Lung (tissue), 12 donors: ENCODE data around the gene SMCO4. TPM values are rescaled to one million over a fixed set of nuclear protein-coding genes. Genes with fewer than 3 reads are reported as not detected.
A peak's percentile ranks its signal among the peaks of the same experiment; 100 is the strongest.

Experiments used
- ATAC-seq: fragments of 200-7000 bp; cut with Tn5 transposase; one replicate; pipeline ENCODE4 v1.9.1; 2020; ENCODE audit warnings: moderate number of reproducible peaks; ENCODE audit not compliant: insufficient read depth, low FRiP score
- DNase-seq, 3 donors: peaks; one replicate each; pipeline ENCODE4 v3.0.0-alpha.2; 2013 to 2017
- H3K27ac ChIP-seq, 2 donors: one replicate each; pipeline ENCODE4 v1.5.1; 2013; ENCODE audit warnings: mild to moderate bottlenecking in 2 of 2, moderate library complexity in 2 of 2, control low read depth in 1 of 2, inconsistent platforms in 1 of 2, low read depth in 1 of 2, low read length in 1 of 2
- H3K27me3 ChIP-seq, 3 donors: one replicate each; pipeline ENCODE4 v1.5.1; 2013; ENCODE audit warnings: low read length in 2 of 3; ENCODE audit not compliant: control insufficient read depth in 3 of 3, insufficient read depth in 3 of 3
- H3K36me3 ChIP-seq, 4 donors: one replicate each; pipeline ENCODE4 v1.5.1; 2013; ENCODE audit warnings: low read length in 4 of 4, mild to moderate bottlenecking in 1 of 4, moderate library complexity in 1 of 4; ENCODE audit not compliant: control insufficient read depth in 4 of 4, insufficient read depth in 4 of 4
- H3K4me1 ChIP-seq, 5 donors: one replicate each; pipeline ENCODE4 v1.5.1; 2013; ENCODE audit warnings: low read length in 5 of 5, mild to moderate bottlenecking in 2 of 5, moderate library complexity in 1 of 5; ENCODE audit not compliant: control insufficient read depth in 5 of 5, insufficient read depth in 5 of 5
- H3K4me3 ChIP-seq: one replicate; pipeline ENCODE4 v1.5.1; 2013; ENCODE audit warnings: mild to moderate bottlenecking, control low read depth, moderate library complexity
- H3K9ac ChIP-seq, 2 donors: one replicate each; pipeline ENCODE4 v1.5.1; 2013; ENCODE audit warnings: low read length in 2 of 2, control low read depth in 1 of 2; ENCODE audit not compliant: insufficient read depth in 1 of 2
- H3K9me3 ChIP-seq, 4 donors: one replicate each; pipeline ENCODE4 v1.5.1; 2013; ENCODE audit warnings: low read length in 3 of 4, mild to moderate bottlenecking in 1 of 4, moderate library complexity in 1 of 4; ENCODE audit not compliant: control insufficient read depth in 4 of 4, insufficient read depth in 3 of 4
- WGBS, 2 donors: extraction: QIAGEN DNeasy Blood & Tissue Kit; methylation state at CpG; one replicate each; pipeline ENCODE4 v1.1.7; 2013; 5-methylcytosine and 5-hydroxymethylcytosine counted together
- polyA plus RNA-seq, 2 donors: library from polyadenylated mRNA; stranded (reverse); fragments of 200-250 nt; gene quantifications; one replicate each; pipeline ENCODE4 v1.2.1, GENCODE V29; 2013
- total RNA-seq, 2 donors: library from RNA; depleted of rRNA in 1 of 2; stranded (reverse); fragments of >200 nt in 1 of 2; gene quantifications; one replicate each; pipeline ENCODE4 v1.2.1, GENCODE V29; 2014 to 2021
- TF ChIP-seq, protein P1 (sequence below): IDR thresholded peaks from 2 replicates; pipeline ENCODE4 v1.5.1; 2012; ENCODE audit warnings: mild to moderate bottlenecking; ENCODE audit errors: control extremely low read depth, extremely low read depth
- donor health status: control.
- donor health status: control.
- donor health status: Bipolar disorder and iron deficiency.
- donor health status: healthy.
- donor health status: DM: yes; HTN: yes; CAD: no.

The SMCO4 gene
- total and polyA plus RNA-seq, 4 donors: 27.0 to 132 (median 43.6) TPM

- peak in 2 of 3 donors; percentile 47 to 50 for DNase-seq
- peak overlapping the region in 1 of 2 donors; percentile 16 for H3K9ac ChIP-seq
- TF ChIP-seq, protein P1, sequence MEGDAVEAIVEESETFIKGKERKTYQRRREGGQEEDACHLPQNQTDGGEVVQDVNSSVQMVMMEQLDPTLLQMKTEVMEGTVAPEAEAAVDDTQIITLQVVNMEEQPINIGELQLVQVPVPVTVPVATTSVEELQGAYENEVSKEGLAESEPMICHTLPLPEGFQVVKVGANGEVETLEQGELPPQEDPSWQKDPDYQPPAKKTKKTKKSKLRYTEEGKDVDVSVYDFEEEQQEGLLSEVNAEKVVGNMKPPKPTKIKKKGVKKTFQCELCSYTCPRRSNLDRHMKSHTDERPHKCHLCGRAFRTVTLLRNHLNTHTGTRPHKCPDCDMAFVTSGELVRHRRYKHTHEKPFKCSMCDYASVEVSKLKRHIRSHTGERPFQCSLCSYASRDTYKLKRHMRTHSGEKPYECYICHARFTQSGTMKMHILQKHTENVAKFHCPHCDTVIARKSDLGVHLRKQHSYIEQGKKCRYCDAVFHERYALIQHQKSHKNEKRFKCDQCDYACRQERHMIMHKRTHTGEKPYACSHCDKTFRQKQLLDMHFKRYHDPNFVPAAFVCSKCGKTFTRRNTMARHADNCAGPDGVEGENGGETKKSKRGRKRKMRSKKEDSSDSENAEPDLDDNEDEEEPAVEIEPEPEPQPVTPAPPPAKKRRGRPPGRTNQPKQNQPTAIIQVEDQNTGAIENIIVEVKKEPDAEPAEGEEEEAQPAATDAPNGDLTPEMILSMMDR: no peak
- H3K4me1 ChIP-seq: peaks cover 3 to 15% (median 12%) of the 10 kb centered on the region in 5 donors
- H3K9me3 ChIP-seq: no peaks in the 10 kb centered on the region
- ATAC-seq: peak; percentile 24
- H3K27ac ChIP-seq: peak overlapping the region; percentile 75 to 85
- WGBS, 2 donors: 1 to 2% methylated on average over 31 to 59 of the region's 59 CpGs
- no peaks in the 10 kb centered on the region for H3K27me3 ChIP-seq
- H3K4me3 ChIP-seq: peak overlapping the region; percentile 54
- H3K36me3 ChIP-seq: no peaks in the 10 kb centered on the region
These were observed 371 bp downstream of the SMCO4 start for GRCh38 chr11:93542811-93543229.

GRCh38 chr11:93541884-93542810 lies 1.0 kb downstream of the SMCO4 start:
- Histone ChIP-seq H3K4me3 (peak overlapping the region; percentile 54), H3K27me3 (no peaks in the 10 kb centered on the region), H3K27ac (peak overlapping the region; percentile 75 to 85), H3K4me1 (peaks cover 6 to 19% (median 17%) of the 10 kb centered on the region in 5 donors), H3K36me3 (no peaks in the 10 kb centered on the region), H3K9me3 (no peaks in the 10 kb centered on the region), H3K9ac (peak overlapping the region; percentile 16 to 40)
- peak; percentile 37 to 46 (median 42) for DNase-seq
- WGBS, 2 donors: 11 to 16% methylated on average over 25 to 28 of the region's 29 CpGs
- TF ChIP-seq, protein P1: no peak
- peak; percentile 37 for ATAC-seq

- Histone ChIP-seq H3K27ac (no peak overlapping the region), H3K9me3 (no peaks in the 10 kb centered on the region), H3K4me3 (no peak overlapping the region), H3K9ac (no peak overlapping the region), H3K36me3 (no peaks in the 10 kb centered on the region), H3K4me1 (peaks cover 12 to 30% (median 17%) of the 10 kb centered on the region in 5 donors), H3K27me3 (no peaks in the 10 kb centered on the region)
- WGBS, 2 donors: 97 to 100% methylated on average over 1 of the region's 1 CpG
- ATAC-seq (no peak), DNase-seq (no peak)
- TF ChIP-seq, protein P1: no peak
These were observed 2.2 kb downstream of the SMCO4 start for GRCh38 chr11:93540896-93541553.
